K562 (cell line): ENCODE results near the gene MEX3C. TPM values are rescaled to one million over a fixed set of nuclear protein-coding genes. Genes with fewer than 3 reads are reported as not detected.

Source experiments
- CBFA2T3 ChIP-seq: fragments of 450-650 bp; IDR thresholded peaks from 2 replicates; pipeline ENCODE4 v1.6.1; 2017
- CREB5 ChIP-seq: fragments of 250-450 bp; sonication (Bioruptor Pico); IDR thresholded peaks from 2 replicates; pipeline ENCODE4 v1.5.0; 2020; ENCODE audit warnings: mild to moderate bottlenecking
- E2F8 ChIP-seq: fragments of 450-650 bp; IDR thresholded peaks from 2 replicates; pipeline ENCODE4 v1.7.1; 2018; ENCODE audit warnings: mild to moderate bottlenecking, low read depth; ENCODE audit not compliant: partially characterized antibody
- EZH2 ChIP-seq: IDR thresholded peaks from 2 replicates; pipeline ENCODE4 v1.6.1; 2012; ENCODE audit warnings: low read depth, mild to moderate bottlenecking, inconsistent platforms, low read length, borderline replicate concordance
- GTF3C2 ChIP-seq: IDR thresholded peaks from 3 replicates; pipeline ENCODE4 v1.6.1; 2011; ENCODE audit warnings: borderline replicate concordance, mild to moderate bottlenecking, moderate library complexity; ENCODE audit not compliant: insufficient read length; ENCODE audit errors: extremely low read depth
- HDAC1 ChIP-seq, 2 experiments: fragments of 450-650 bp; IDR thresholded peaks; 2 replicates each; pipeline ENCODE4 v1.6.1; 2016 to 2017; ENCODE audit warnings: inconsistent platforms in 1 of 2, mild to moderate bottlenecking in 1 of 2, moderate library complexity in 1 of 2
- ILK ChIP-seq: fragments of 450-650 bp; IDR thresholded peaks from 2 replicates; pipeline ENCODE4 v1.6.1; 2016; ENCODE audit warnings: missing genetic modification characterization, low read depth, mild to moderate bottlenecking, missing compliant biosample characterization, moderate library complexity, borderline replicate concordance
- KDM5B ChIP-seq: fragments of 200-600 bp; sonication (generic); IDR thresholded peaks from 2 replicates; pipeline ENCODE4 v1.6.1; 2012; ENCODE audit warnings: low read depth, mild to moderate bottlenecking, moderate library complexity, low read length, control low read depth, inconsistent platforms; ENCODE audit not compliant: insufficient replicate concordance
- MEF2A ChIP-seq: IDR thresholded peaks from 2 replicates; pipeline ENCODE4 v1.6.1; 2011; ENCODE audit warnings: low read depth, mild to moderate bottlenecking, low read length, moderate library complexity; ENCODE audit not compliant: control insufficient read depth
- PHB2 ChIP-seq: fragments of 450-650 bp; IDR thresholded peaks from 2 replicates; pipeline ENCODE4 v1.6.1; 2017; ENCODE audit warnings: low read depth
- POLR2A ChIP-seq: fragments of 450-650 bp; conservative IDR thresholded peaks from 2 replicates; pipeline ENCODE4 v1.6.1; 2016
- POLR2AphosphoS5 ChIP-seq: IDR thresholded peaks from 2 replicates; pipeline ENCODE4 v1.6.1; 2011; ENCODE audit warnings: mild to moderate bottlenecking, low read depth, low read length, moderate library complexity; ENCODE audit not compliant: control insufficient read depth, insufficient read depth
- PRMT5 ChIP-seq: sonication (generic); formaldehyde crosslinking; IDR thresholded peaks from 2 replicates; pipeline ENCODE4 v1.5.0; 2020; ENCODE audit warnings: missing genetic modification reagents
- PRPF4 ChIP-seq: fragments of 200-400 bp; formaldehyde crosslinking; IDR thresholded peaks from one replicate; pipeline ENCODE4 v1.6.1; 2017; ENCODE audit warnings: low read length, low read depth, mild to moderate bottlenecking; ENCODE audit not compliant: insufficient read depth, poor library complexity, severe bottlenecking
- PTRF ChIP-seq: fragments of 450-650 bp; IDR thresholded peaks from 2 replicates; pipeline ENCODE4 v1.6.1; 2016; ENCODE audit warnings: mild to moderate bottlenecking, missing genetic modification characterization, missing compliant biosample characterization
- RB1 ChIP-seq: fragments of 450-650 bp; IDR thresholded peaks from 2 replicates; pipeline ENCODE4 v1.6.1; 2017; ENCODE audit warnings: low read depth, mild to moderate bottlenecking
- RBM25 ChIP-seq: fragments of 200-400 bp; formaldehyde crosslinking; IDR thresholded peaks from 2 replicates; pipeline ENCODE4 v1.6.1; 2018; ENCODE audit warnings: low read length, low read depth, moderate library complexity; ENCODE audit not compliant: severe bottlenecking
- RHOXF2B ChIP-seq: fragments of 250-450 bp; sonication (Bioruptor Pico); conservative IDR thresholded peaks from 2 replicates; pipeline ENCODE4 v1.5.1; 2021
- SP1 ChIP-seq: sonication (generic); formaldehyde crosslinking; IDR thresholded peaks from 2 replicates; pipeline ENCODE4 v1.8.1; 2022; ENCODE audit warnings: mild to moderate bottlenecking, missing genetic modification reagents
- TCF7L2 ChIP-seq: fragments of 150-350 bp; IDR thresholded peaks from 2 replicates; pipeline ENCODE4 v1.6.1; 2016; ENCODE audit warnings: low read depth, mild to moderate bottlenecking, low read length, moderate library complexity
- ZBTB1 ChIP-seq: sonication (generic); formaldehyde crosslinking; IDR thresholded peaks from 2 replicates; pipeline ENCODE4 v1.8.1; 2023; ENCODE audit warnings: missing genetic modification reagents, low read depth, mild to moderate bottlenecking, borderline replicate concordance
- polyA plus RNA-seq, 8 experiments: library from polyadenylated mRNA; depleted of rRNA in 4 of 8; stranded (reverse) in 5 of 8; unstranded in 3 of 8; fragments of >200 nt; fragmentation: Nextera tagmentation in 2 of 8; fragmentation: Illumina TruSeq in 1 of 8; extraction: Ambion mirVana in 2 of 8; extraction: Trizol in 1 of 8; gene quantifications; 2 replicates each; pipeline versions ENCODE4 v1.2.1 to v1.2.3, GENCODE V29; 2011 to 2014; ENCODE audit warnings: inconsistent platforms in 1 of 8, missing spikeins in 1 of 8
- total RNA-seq, 7 experiments: library from RNA; depleted of rRNA in 6 of 7; stranded (reverse); fragments of >200 nt in 6 of 7; fragmentation: Illumina TruSeq in 2 of 7; extraction: Trizol in 2 of 7; gene quantifications; 2 replicates each; pipeline versions ENCODE4 v1.2.1 to v1.2.3, GENCODE V29; 2011 to 2021; ENCODE audit warnings: low replicate concordance in 1 of 7

MEX3C gene
- total and polyA plus RNA-seq, 9 of the 15 experiments (the other 6 are each of a cell fraction or from before 2014, with no cell fraction given), result 2.4 to 14.2 (median 10.6) TPM

- TF ChIP-seq CREB5 (CRISPR knock-in tag) (no peak), RB1 (peak; percentile 32; the same call in 1 of the 2 replicates), PHB2 (no peak), KDM5B (peak; percentile 60), POLR2AphosphoS5 (0 out of 2 replicates have a peak, but pooled peaks have one; percentile 37), HDAC1 (IDR thresholded peaks at IDR 0.05) (peak in 1 of 2 experiments; percentile 54; a peak in 1 of 4 replicates), TCF7L2 (no peak), ILK (tag) (no peak), ZBTB1 (CRISPR knock-in tag) (0 out of 2 replicates have a peak, but pooled peaks have one; percentile 56), PRMT5 (CRISPR knock-in tag) (no peak), EZH2 (no peak), RBM25 (peak; percentile 9), PTRF (tag) (no peak), RHOXF2B (CRISPR knock-in tag) (no peak), GTF3C2 (no peak), MEF2A (no peak), E2F8 (peak; percentile 40), POLR2A (peak; percentile 86), SP1 (CRISPR knock-in tag) (peak; percentile 88), CBFA2T3 (no peak), PRPF4 (no peak)
Observed at GRCh38 chr18:51197661-51198424, at the start of gene MEX3C (continued).
